HepG2 (cell line): Measurements from ENCODE around the gene INHBE. TPM values are rescaled to one million over a fixed set of nuclear protein-coding genes. Genes with fewer than 3 reads are reported as not detected.

Source experiments
- ELF1 ChIP-seq: sonication (generic); formaldehyde crosslinking; IDR thresholded peaks from 2 replicates; pipeline ENCODE4 v1.4.0; 2020; ENCODE audit warnings: missing genetic modification reagents
- FOXO1 ChIP-seq: sonication (generic); formaldehyde crosslinking; IDR thresholded peaks from 2 replicates; pipeline ENCODE4 v1.4.0; 2020; ENCODE audit warnings: missing genetic modification reagents
- HIVEP1 ChIP-seq: sonication (generic); formaldehyde crosslinking; IDR thresholded peaks from 2 replicates; pipeline ENCODE4 v1.4.0; 2020; ENCODE audit warnings: mild to moderate bottlenecking, missing genetic modification reagents
- HOXA3 ChIP-seq: sonication (generic); formaldehyde crosslinking; IDR thresholded peaks from 2 replicates; pipeline ENCODE4 v1.5.0; 2020; ENCODE audit warnings: missing genetic modification reagents
- IRF1 ChIP-seq: sonication (generic); formaldehyde crosslinking; IDR thresholded peaks from 2 replicates; pipeline ENCODE4 v1.4.0; 2020; ENCODE audit warnings: low read depth, mild to moderate bottlenecking, missing genetic modification reagents
- KLF11 ChIP-seq: IDR thresholded peaks from 2 replicates; pipeline ENCODE4 v1.6.1; 2016; ENCODE audit warnings: missing compliant biosample characterization
- KLF9 ChIP-seq: IDR thresholded peaks from 2 replicates; pipeline ENCODE4 v1.6.1; 2016; ENCODE audit warnings: low read depth
- MEIS1 ChIP-seq: sonication (generic); formaldehyde crosslinking; IDR thresholded peaks from 2 replicates; pipeline ENCODE4 v1.9.0; 2021; ENCODE audit warnings: mild to moderate bottlenecking, missing genetic modification reagents, moderate library complexity, borderline replicate concordance
- MTF2 ChIP-seq: sonication (generic); formaldehyde crosslinking; IDR thresholded peaks from 2 replicates; pipeline ENCODE4 v1.5.0; 2020; ENCODE audit warnings: missing genetic modification reagents, borderline replicate concordance
- MYC ChIP-seq: sonication (generic); formaldehyde crosslinking; IDR thresholded peaks from 2 replicates; pipeline ENCODE4 v1.9.0; 2021; ENCODE audit warnings: missing genetic modification reagents, borderline replicate concordance
- SIX1 ChIP-seq: sonication (generic); formaldehyde crosslinking; IDR thresholded peaks from 2 replicates; pipeline ENCODE4 v1.4.0; 2020; ENCODE audit warnings: missing genetic modification reagents, borderline replicate concordance
- SKI ChIP-seq: fragments of 450-650 bp; IDR thresholded peaks from one replicate; pipeline ENCODE4 v1.6.1; 2018; ENCODE audit warnings: mild to moderate bottlenecking; ENCODE audit not compliant: partially characterized antibody
- SP5 ChIP-seq: IDR thresholded peaks from 2 replicates; pipeline ENCODE4 v1.6.1; 2016; ENCODE audit warnings: low read depth, borderline replicate concordance
- TRIM24 ChIP-seq: sonication (generic); formaldehyde crosslinking; IDR thresholded peaks from 2 replicates; pipeline ENCODE4 v1.8.0; 2022; ENCODE audit warnings: mild to moderate bottlenecking, missing genetic modification reagents
- TSC22D2 ChIP-seq: sonication (generic); formaldehyde crosslinking; IDR thresholded peaks from 2 replicates; pipeline ENCODE4 v1.5.1; 2020; ENCODE audit warnings: missing genetic modification reagents, mild to moderate bottlenecking, borderline replicate concordance
- U2AF2 ChIP-seq: fragments of 200-400 bp; formaldehyde crosslinking; IDR thresholded peaks from 2 replicates; pipeline ENCODE4 v1.6.1; 2017; ENCODE audit warnings: low read depth, mild to moderate bottlenecking, low read length
- XRCC5 ChIP-seq: fragments of 200-400 bp; formaldehyde crosslinking; optimal IDR thresholded peaks from 2 replicates; pipeline ENCODE3; 2017; ENCODE audit warnings: mild to moderate bottlenecking, low read length
- ZFAT ChIP-seq: sonication (generic); formaldehyde crosslinking; conservative IDR thresholded peaks from 2 replicates; pipeline ENCODE4 v1.8.1; 2023; ENCODE audit warnings: missing genetic modification reagents, inconsistent platforms
- ZFP91 ChIP-seq: sonication (generic); formaldehyde crosslinking; IDR thresholded peaks from 2 replicates; pipeline ENCODE4 v1.9.0; 2022; ENCODE audit warnings: missing genetic modification reagents, mild to moderate bottlenecking, borderline replicate concordance
- ZNF136 ChIP-seq: sonication (generic); formaldehyde crosslinking; IDR thresholded peaks from 2 replicates; pipeline ENCODE4 v1.8.1; 2022; ENCODE audit warnings: low read depth, mild to moderate bottlenecking, moderate library complexity, missing genetic modification reagents
- ZNF160 ChIP-seq: sonication (generic); formaldehyde crosslinking; IDR thresholded peaks from 2 replicates; pipeline ENCODE4 v1.8.0; 2022; ENCODE audit warnings: mild to moderate bottlenecking, inconsistent platforms, missing genetic modification reagents
- ZNF33B ChIP-seq: sonication (generic); formaldehyde crosslinking; IDR thresholded peaks from 2 replicates; pipeline ENCODE4 v1.5.1; 2020; ENCODE audit warnings: mild to moderate bottlenecking, missing genetic modification reagents
- ZNF451 ChIP-seq: sonication (generic); formaldehyde crosslinking; IDR thresholded peaks from 2 replicates; pipeline ENCODE4 v1.5.0; 2020; ENCODE audit warnings: mild to moderate bottlenecking, missing genetic modification reagents
- ZNF614 ChIP-seq: IDR thresholded peaks from 2 replicates; pipeline ENCODE4 v1.6.1; 2018; ENCODE audit warnings: missing biosample characterization, missing genetic modification reagents, inconsistent platforms, borderline replicate concordance
- ZNF670 ChIP-seq: sonication (generic); formaldehyde crosslinking; IDR thresholded peaks from 2 replicates; pipeline ENCODE4 v1.8.0; 2022; ENCODE audit warnings: mild to moderate bottlenecking, missing genetic modification reagents, borderline replicate concordance
- ZNF777 ChIP-seq: sonication (generic); formaldehyde crosslinking; IDR thresholded peaks from 2 replicates; pipeline ENCODE4 v1.4.0; 2020; ENCODE audit warnings: missing genetic modification reagents
- polyA plus RNA-seq, 8 experiments: library from polyadenylated mRNA; depleted of rRNA in 3 of 8; stranded (reverse) in 7 of 8; unstranded in 1 of 8; fragments of >200 nt; fragmentation: Illumina TruSeq in 4 of 8; extraction: Trizol in 4 of 8; gene quantifications; 2 replicates each; pipeline versions ENCODE4 v1.2.1 to v1.2.3, GENCODE V29; 2011 to 2016; ENCODE audit warnings: low read depth in 4 of 8, missing spikeins in 1 of 8, mixed read lengths in 1 of 8; ENCODE audit not compliant: insufficient read depth in 1 of 8
- total RNA-seq, 5 experiments: library from RNA; depleted of rRNA; stranded (reverse); fragments of >200 nt; fragmentation: Illumina TruSeq; extraction: Trizol; gene quantifications; 2 replicates each; pipeline ENCODE4 v1.2.3, GENCODE V29; 2016; ENCODE audit warnings: low read depth in 1 of 5
- TF ChIP-seq, protein P1 (sequence below): sonication (generic); formaldehyde crosslinking; IDR thresholded peaks from 2 replicates; pipeline ENCODE4 v1.4.0; 2020; ENCODE audit warnings: missing genetic modification reagents; ENCODE audit errors: not compliant biosample characterization
- TF ChIP-seq, protein P2 (sequence below): IDR thresholded peaks from 2 replicates; pipeline ENCODE4 v1.6.1; 2016; ENCODE audit warnings: low read depth, control low read depth

The INHBE gene
- total and polyA plus RNA-seq, 2 of the 13 experiments (the other 11 are each of a cell fraction or from before 2014, with no cell fraction given): 17.0 to 32.0 TPM

DNA sequence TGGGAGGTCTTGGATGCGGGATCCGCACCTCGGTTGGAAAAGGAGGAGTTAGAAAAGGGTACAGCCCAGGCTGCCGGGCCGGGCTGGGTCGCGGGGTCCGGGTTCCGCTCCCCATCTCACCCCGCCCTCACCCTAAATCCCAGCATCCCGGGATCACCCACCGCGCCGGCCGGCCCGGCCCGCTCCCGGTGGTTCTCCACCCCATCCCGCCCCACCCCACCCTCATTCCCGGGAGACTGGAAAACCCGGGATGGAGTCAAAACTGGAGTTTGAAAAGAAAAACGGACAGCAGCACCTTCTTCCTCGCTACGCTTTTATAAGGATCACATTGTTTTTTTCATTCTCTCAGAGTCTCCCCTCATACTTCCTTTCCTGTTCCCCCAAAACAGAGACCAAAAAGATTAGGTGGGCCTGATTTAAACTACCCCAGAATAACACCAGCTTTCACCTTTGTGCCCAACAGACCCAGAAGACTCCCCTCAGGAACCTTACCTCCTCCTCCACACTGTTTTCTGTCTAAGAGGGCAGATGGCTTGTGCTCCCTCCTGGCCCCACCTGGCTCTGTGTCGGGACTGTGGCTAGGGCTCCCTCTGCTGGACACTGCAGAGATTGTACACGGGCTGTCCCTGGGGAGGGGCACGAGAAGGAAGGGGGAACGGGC, 7.3 kb downstream of the INHBE start (continued):
- TF ChIP-seq MYC (CRISPR knock-in tag) (0 out of 2 replicates have a peak, but pooled peaks have one; percentile 34), U2AF2 (no peak), ELF1 (CRISPR knock-in tag) (no peak; the same call in 1 of the 2 replicates), FOXO1 (CRISPR knock-in tag) (peak; percentile 45; the same call in 1 of the 2 replicates), TRIM24 (CRISPR knock-in tag) (no peak), ZFAT (no peak), SP5 (CRISPR knock-in tag) (peak; percentile 6; the same call in 1 of the 2 replicates), ZNF136 (CRISPR knock-in tag) (no peak), XRCC5 (peak; percentile 97), ZNF451 (no peak), ZNF160 (no peak), KLF9 (CRISPR knock-in tag) (no peak), SKI (peak; percentile 23), ZNF670 (CRISPR knock-in tag) (0 out of 2 replicates have a peak, but pooled peaks have one; percentile 19), MEIS1 (CRISPR knock-in tag) (no peak), KLF11 (no peak), MTF2 (CRISPR knock-in tag) (peak; percentile 74; the same call in 1 of the 2 replicates), SIX1 (CRISPR knock-in tag) (no peak), ZNF777 (0 out of 2 replicates have a peak, but pooled peaks have one; percentile 28), ZNF614 (no peak), ZNF33B (CRISPR knock-in tag) (no peak), HOXA3 (CRISPR knock-in tag) (peak; percentile 32; the same call in 1 of the 2 replicates), ZFP91 (CRISPR knock-in tag) (no peak), IRF1 (CRISPR knock-in tag) (no peak), HIVEP1 (0 out of 2 replicates have a peak, but pooled peaks have one; percentile 20), TSC22D2 (CRISPR knock-in tag) (no peak)
- TF ChIP-seq, protein P1, sequence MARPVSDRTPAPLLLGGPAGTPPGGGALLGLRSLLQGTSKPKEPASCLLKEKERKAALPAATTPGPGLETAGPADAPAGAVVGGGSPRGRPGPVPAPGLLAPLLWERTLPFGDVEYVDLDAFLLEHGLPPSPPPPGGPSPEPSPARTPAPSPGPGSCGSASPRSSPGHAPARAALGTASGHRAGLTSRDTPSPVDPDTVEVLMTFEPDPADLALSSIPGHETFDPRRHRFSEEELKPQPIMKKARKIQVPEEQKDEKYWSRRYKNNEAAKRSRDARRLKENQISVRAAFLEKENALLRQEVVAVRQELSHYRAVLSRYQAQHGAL: no peak
- TF ChIP-seq, protein P2, sequence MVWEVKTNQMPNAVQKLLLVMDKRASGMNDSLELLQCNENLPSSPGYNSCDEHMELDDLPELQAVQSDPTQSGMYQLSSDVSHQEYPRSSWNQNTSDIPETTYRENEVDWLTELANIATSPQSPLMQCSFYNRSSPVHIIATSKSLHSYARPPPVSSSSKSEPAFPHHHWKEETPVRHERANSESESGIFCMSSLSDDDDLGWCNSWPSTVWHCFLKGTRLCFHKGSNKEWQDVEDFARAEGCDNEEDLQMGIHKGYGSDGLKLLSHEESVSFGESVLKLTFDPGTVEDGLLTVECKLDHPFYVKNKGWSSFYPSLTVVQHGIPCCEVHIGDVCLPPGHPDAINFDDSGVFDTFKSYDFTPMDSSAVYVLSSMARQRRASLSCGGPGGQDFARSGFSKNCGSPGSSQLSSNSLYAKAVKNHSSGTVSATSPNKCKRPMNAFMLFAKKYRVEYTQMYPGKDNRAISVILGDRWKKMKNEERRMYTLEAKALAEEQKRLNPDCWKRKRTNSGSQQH (CRISPR knock-in tag): peak; percentile 90
